ENCODE measurements around the gene ZNF688. TPM values are rescaled to one million over a fixed set of nuclear protein-coding genes. Genes with fewer than 3 reads are reported as not detected.

The ZNF688 gene
- total and polyA plus RNA-seq, 2 experiments from 2014 or later, result 4.0 to 4.4 TPM

DNA sequence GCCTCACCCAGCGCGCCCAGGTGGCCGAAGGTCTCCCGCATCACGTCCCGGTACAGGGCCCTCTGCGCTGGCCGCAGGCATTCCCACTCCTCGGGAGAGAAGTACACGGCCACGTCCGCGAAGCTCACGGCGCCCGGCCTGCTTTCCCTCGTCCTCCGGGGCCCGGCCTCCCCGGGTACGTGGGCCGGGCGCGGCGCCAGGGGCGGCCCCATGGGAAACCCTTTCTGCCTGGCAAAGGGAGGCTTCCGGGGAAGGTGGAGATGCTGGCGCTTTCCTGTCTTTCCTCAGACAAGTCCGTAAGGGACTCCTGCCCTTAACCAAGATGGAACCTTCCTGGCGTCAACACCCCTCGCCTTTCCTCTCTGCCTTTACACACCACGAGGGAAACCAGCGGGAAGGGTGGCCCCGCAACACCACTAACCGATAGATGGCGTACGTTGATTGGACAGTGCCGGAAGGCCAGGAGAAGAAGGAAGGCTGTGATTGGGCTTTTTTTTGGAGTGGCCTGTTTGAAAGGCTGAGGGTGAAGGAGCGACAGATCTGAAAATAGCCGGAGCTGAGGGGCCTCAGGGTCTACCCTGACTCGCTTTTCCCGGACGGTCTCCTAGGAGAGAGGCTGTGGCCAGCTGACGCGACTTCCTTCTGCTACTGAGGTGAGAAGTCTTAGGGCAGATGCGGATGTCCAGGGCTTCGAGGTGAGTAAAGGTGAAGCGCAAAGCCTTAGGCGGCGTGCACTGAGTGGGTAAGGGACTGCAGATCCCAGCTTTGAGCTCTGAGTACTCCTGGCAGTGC is 14.1 kb upstream of the ZNF688 start, which contains the start of gene ZNF785:
TSS of gene ZNF785 (minus strand) at position 298 of the 792 bp plus-strand sequence. CDS start at position 212, 86 bp downstream.
- Histone ChIP-seq H3K27me3 (ENCODE audit: insufficient read depth) (no peaks in the 10 kb centered on the region), H3K4me3 (peak within 1 kb of the TSS; percentile 64), H4K20me1 (replicated peaks; ENCODE audit: insufficient read depth) (no peaks in the 10 kb centered on the region), H3K4me2 (peak within 1 kb of the TSS; percentile 75), H3K27ac (ENCODE audit: low read depth) (peak within 1 kb of the TSS; percentile 78), H3K9me2 (ENCODE audit: insufficient read depth) (no peaks in the 10 kb centered on the region), H3F3A (replicated peaks; ENCODE audit: low read depth) (0 out of 2 replicates have a peak, but pooled peaks cover 4% of the 10 kb centered on the region), H3K4me1 (ENCODE audit: insufficient read depth) (peaks cover 3% of the 10 kb centered on the region; the same call in 1 of the 2 replicates), H3K79me2 (replicated peaks; ENCODE audit: insufficient read depth) (peaks cover 33% of the 10 kb centered on the region), H3K36me3 (ENCODE audit: insufficient read depth) (no peaks in the 10 kb centered on the region; the same call in 1 of the 2 replicates), H2AFZ (peak within 1 kb of the TSS; percentile 3)
- peaks cover 7% of the 10 kb centered on the region for H3K27me3 Mint-ChIP-seq (ENCODE audit: insufficient read depth, low read depth, poor library complexity)
- H3K4me3 Mint-ChIP-seq, result peak within 1 kb of the TSS; percentile 82
- H3K9me3 Mint-ChIP-seq, result peaks cover 2% of the 10 kb centered on the region; the same call in 1 of the 3 replicates
- ATAC-seq (peak; percentile 90), DNase-seq (ENCODE audit: low spot score) (peak; percentile 99)
- TF ChIP-seq ZNF331 (CRISPR knock-in tag; IDR thresholded peaks at IDR 0.05; ENCODE audit: low read depth) (no peak), POLR2AphosphoS5 (IDR thresholded peaks at IDR 0.05; ENCODE audit: low read depth) (peak; percentile 58), ZNF114 (CRISPR knock-in tag; IDR thresholded peaks at IDR 0.05) (no peak), CREB1 (CRISPR knock-in tag; IDR thresholded peaks at IDR 0.05; ENCODE audit: low read depth) (peak; percentile 80), EZH2phosphoT487 (IDR thresholded peaks at IDR 0.05; ENCODE audit: unreplicated experiment) (no peak)
- TF ChIP-seq, protein P1, sequence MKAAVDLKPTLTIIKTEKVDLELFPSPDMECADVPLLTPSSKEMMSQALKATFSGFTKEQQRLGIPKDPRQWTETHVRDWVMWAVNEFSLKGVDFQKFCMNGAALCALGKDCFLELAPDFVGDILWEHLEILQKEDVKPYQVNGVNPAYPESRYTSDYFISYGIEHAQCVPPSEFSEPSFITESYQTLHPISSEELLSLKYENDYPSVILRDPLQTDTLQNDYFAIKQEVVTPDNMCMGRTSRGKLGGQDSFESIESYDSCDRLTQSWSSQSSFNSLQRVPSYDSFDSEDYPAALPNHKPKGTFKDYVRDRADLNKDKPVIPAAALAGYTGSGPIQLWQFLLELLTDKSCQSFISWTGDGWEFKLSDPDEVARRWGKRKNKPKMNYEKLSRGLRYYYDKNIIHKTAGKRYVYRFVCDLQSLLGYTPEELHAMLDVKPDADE (IDR thresholded peaks at IDR 0.05), result peak; percentile 89
- TF ChIP-seq, protein P2, sequence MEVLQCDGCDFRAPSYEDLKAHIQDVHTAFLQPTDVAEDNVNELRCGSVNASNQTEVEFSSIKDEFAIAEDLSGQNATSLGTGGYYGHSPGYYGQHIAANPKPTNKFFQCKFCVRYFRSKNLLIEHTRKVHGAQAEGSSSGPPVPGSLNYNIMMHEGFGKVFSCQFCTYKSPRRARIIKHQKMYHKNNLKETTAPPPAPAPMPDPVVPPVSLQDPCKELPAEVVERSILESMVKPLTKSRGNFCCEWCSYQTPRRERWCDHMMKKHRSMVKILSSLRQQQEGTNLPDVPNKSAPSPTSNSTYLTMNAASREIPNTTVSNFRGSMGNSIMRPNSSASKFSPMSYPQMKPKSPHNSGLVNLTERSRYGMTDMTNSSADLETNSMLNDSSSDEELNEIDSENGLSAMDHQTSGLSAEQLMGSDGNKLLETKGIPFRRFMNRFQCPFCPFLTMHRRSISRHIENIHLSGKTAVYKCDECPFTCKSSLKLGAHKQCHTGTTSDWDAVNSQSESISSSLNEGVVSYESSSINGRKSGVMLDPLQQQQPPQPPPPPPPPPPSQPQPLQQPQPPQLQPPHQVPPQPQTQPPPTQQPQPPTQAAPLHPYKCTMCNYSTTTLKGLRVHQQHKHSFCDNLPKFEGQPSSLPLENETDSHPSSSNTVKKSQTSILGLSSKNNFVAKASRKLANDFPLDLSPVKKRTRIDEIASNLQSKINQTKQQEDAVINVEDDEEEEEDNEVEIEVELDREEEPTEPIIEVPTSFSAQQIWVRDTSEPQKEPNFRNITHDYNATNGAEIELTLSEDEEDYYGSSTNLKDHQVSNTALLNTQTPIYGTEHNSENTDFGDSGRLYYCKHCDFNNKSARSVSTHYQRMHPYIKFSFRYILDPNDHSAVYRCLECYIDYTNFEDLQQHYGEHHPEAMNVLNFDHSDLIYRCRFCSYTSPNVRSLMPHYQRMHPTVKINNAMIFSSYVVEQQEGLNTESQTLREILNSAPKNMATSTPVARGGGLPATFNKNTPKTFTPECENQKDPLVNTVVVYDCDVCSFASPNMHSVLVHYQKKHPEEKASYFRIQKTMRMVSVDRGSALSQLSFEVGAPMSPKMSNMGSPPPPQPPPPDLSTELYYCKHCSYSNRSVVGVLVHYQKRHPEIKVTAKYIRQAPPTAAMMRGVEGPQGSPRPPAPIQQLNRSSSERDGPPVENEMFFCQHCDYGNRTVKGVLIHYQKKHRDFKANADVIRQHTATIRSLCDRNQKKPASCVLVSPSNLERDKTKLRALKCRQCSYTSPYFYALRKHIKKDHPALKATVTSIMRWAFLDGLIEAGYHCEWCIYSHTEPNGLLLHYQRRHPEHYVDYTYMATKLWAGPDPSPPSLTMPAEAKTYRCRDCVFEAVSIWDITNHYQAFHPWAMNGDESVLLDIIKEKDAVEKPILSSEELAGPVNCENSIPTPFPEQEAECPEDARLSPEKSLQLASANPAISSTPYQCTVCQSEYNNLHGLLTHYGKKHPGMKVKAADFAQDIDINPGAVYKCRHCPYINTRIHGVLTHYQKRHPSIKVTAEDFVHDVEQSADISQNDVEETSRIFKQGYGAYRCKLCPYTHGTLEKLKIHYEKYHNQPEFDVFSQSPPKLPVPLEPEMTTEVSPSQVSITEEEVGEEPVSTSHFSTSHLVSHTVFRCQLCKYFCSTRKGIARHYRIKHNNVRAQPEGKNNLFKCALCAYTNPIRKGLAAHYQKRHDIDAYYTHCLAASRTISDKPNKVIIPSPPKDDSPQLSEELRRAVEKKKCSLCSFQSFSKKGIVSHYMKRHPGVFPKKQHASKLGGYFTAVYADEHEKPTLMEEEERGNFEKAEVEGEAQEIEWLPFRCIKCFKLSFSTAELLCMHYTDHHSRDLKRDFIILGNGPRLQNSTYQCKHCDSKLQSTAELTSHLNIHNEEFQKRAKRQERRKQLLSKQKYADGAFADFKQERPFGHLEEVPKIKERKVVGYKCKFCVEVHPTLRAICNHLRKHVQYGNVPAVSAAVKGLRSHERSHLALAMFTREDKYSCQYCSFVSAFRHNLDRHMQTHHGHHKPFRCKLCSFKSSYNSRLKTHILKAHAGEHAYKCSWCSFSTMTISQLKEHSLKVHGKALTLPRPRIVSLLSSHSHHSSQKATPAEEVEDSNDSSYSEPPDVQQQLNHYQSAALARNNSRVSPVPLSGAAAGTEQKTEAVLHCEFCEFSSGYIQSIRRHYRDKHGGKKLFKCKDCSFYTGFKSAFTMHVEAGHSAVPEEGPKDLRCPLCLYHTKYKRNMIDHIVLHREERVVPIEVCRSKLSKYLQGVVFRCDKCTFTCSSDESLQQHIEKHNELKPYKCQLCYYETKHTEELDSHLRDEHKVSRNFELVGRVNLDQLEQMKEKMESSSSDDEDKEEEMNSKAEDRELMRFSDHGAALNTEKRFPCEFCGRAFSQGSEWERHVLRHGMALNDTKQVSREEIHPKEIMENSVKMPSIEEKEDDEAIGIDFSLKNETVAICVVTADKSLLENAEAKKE (CRISPR knock-in tag; IDR thresholded peaks at IDR 0.05), result no peak
- TF ChIP-seq, protein P3, sequence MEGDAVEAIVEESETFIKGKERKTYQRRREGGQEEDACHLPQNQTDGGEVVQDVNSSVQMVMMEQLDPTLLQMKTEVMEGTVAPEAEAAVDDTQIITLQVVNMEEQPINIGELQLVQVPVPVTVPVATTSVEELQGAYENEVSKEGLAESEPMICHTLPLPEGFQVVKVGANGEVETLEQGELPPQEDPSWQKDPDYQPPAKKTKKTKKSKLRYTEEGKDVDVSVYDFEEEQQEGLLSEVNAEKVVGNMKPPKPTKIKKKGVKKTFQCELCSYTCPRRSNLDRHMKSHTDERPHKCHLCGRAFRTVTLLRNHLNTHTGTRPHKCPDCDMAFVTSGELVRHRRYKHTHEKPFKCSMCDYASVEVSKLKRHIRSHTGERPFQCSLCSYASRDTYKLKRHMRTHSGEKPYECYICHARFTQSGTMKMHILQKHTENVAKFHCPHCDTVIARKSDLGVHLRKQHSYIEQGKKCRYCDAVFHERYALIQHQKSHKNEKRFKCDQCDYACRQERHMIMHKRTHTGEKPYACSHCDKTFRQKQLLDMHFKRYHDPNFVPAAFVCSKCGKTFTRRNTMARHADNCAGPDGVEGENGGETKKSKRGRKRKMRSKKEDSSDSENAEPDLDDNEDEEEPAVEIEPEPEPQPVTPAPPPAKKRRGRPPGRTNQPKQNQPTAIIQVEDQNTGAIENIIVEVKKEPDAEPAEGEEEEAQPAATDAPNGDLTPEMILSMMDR (conservative IDR thresholded peaks at IDR 0.05; ENCODE audit: low read depth in 2 of 2), result peak in 1 of 2 experiments; percentile 23; a peak in 1 of 4 replicates
- TF ChIP-seq, protein P4, sequence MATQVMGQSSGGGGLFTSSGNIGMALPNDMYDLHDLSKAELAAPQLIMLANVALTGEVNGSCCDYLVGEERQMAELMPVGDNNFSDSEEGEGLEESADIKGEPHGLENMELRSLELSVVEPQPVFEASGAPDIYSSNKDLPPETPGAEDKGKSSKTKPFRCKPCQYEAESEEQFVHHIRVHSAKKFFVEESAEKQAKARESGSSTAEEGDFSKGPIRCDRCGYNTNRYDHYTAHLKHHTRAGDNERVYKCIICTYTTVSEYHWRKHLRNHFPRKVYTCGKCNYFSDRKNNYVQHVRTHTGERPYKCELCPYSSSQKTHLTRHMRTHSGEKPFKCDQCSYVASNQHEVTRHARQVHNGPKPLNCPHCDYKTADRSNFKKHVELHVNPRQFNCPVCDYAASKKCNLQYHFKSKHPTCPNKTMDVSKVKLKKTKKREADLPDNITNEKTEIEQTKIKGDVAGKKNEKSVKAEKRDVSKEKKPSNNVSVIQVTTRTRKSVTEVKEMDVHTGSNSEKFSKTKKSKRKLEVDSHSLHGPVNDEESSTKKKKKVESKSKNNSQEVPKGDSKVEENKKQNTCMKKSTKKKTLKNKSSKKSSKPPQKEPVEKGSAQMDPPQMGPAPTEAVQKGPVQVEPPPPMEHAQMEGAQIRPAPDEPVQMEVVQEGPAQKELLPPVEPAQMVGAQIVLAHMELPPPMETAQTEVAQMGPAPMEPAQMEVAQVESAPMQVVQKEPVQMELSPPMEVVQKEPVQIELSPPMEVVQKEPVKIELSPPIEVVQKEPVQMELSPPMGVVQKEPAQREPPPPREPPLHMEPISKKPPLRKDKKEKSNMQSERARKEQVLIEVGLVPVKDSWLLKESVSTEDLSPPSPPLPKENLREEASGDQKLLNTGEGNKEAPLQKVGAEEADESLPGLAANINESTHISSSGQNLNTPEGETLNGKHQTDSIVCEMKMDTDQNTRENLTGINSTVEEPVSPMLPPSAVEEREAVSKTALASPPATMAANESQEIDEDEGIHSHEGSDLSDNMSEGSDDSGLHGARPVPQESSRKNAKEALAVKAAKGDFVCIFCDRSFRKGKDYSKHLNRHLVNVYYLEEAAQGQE (IDR thresholded peaks at IDR 0.05; ENCODE audit: unreplicated experiment), result no peak
- H3K27ac Mint-ChIP-seq, result peak within 1 kb of the TSS; percentile 90
- peaks cover 58% of the 10 kb centered on the region for H3K36me3 Mint-ChIP-seq (ENCODE audit: low read depth)
- no peaks in the 10 kb centered on the region; the same call in 2 of the 3 replicates for H3K4me1 Mint-ChIP-seq

All from GM23338 (cell line).